ENCODE measurements around the gene MAGI3.

Gene MAGI3

GRCh38 chr1:113630340-113631327, 240.3 kb downstream of the MAGI3 start:
- H3K4me3 ChIP-seq (ENCODE audit: low read length) = no peak overlapping the region
- TF ChIP-seq ZNF274 (IDR thresholded peaks at IDR 0.05; ENCODE audit: low read depth, low read length) = no peak

GRCh38 chr1:113641396-113641795, 251.1 kb downstream of the MAGI3 start:
- TF ChIP-seq ZNF274 (IDR thresholded peaks at IDR 0.05; ENCODE audit: low read depth, low read length) = no peak

GRCh38 chr1:113647164-113647563, 256.8 kb downstream of the MAGI3 start:
- H3K4me3 ChIP-seq (ENCODE audit: low read length) = no peak overlapping the region
- TF ChIP-seq ZNF274 (IDR thresholded peaks at IDR 0.05; ENCODE audit: low read depth, low read length) = no peak

More at GRCh38 chr1:113641396-113641795, 251.1 kb downstream of the MAGI3 start:
- no peak overlapping the region for H3K4me3 ChIP-seq (ENCODE audit: low read length)

- no peak for TF ChIP-seq ZNF274 (IDR thresholded peaks at IDR 0.05; ENCODE audit: low read depth, low read length)
- no peak overlapping the region for H3K4me3 ChIP-seq (ENCODE audit: low read length)
Measured at GRCh38 chr1:113648478-113648877, 258.2 kb downstream of the MAGI3 start.

GRCh38 chr1:113652771-113653170, 262.5 kb downstream of the MAGI3 start:
- no peak for TF ChIP-seq ZNF274 (IDR thresholded peaks at IDR 0.05; ENCODE audit: low read depth, low read length)
- no peak overlapping the region for H3K4me3 ChIP-seq (ENCODE audit: low read length)

- no peak overlapping the region for H3K4me3 ChIP-seq (ENCODE audit: low read length)
- no peak for TF ChIP-seq ZNF274 (IDR thresholded peaks at IDR 0.05; ENCODE audit: low read depth, low read length)
Measured at GRCh38 chr1:113653741-113654140, 263.4 kb downstream of the MAGI3 start.

- no peak for TF ChIP-seq ZNF274 (IDR thresholded peaks at IDR 0.05; ENCODE audit: low read depth, low read length)
- no peak overlapping the region for H3K4me3 ChIP-seq (ENCODE audit: low read length)
Measured at GRCh38 chr1:113654883-113655282, 264.6 kb downstream of the MAGI3 start.

- no peak overlapping the region for H3K4me3 ChIP-seq (ENCODE audit: low read length)
- TF ChIP-seq ZNF274 (IDR thresholded peaks at IDR 0.05; ENCODE audit: low read depth, low read length) = no peak
Measured at GRCh38 chr1:113657126-113657525, 266.8 kb downstream of the MAGI3 start.

- H3K4me3 ChIP-seq (ENCODE audit: low read length) = no peak overlapping the region
- TF ChIP-seq ZNF274 (IDR thresholded peaks at IDR 0.05; ENCODE audit: low read depth, low read length) = no peak
Measured at GRCh38 chr1:113657556-113658063, 267.3 kb downstream of the MAGI3 start.

- no peak overlapping the region for H3K4me3 ChIP-seq (ENCODE audit: low read length)
- no peak for TF ChIP-seq ZNF274 (IDR thresholded peaks at IDR 0.05; ENCODE audit: low read depth, low read length)
Measured at GRCh38 chr1:113659035-113659434, 268.7 kb downstream of the MAGI3 start.

- no peak overlapping the region for H3K4me3 ChIP-seq (ENCODE audit: low read length)
- TF ChIP-seq ZNF274 (IDR thresholded peaks at IDR 0.05; ENCODE audit: low read depth, low read length) = no peak
Measured at GRCh38 chr1:113659556-113659955, 269.2 kb downstream of the MAGI3 start.

GRCh38 chr1:113660088-113660487, 269.8 kb downstream of the MAGI3 start:
- TF ChIP-seq ZNF274 (IDR thresholded peaks at IDR 0.05; ENCODE audit: low read depth, low read length) = no peak
- no peak overlapping the region for H3K4me3 ChIP-seq (ENCODE audit: low read length)

- no peak overlapping the region for H3K4me3 ChIP-seq (ENCODE audit: low read length)
- no peak for TF ChIP-seq ZNF274 (IDR thresholded peaks at IDR 0.05; ENCODE audit: low read depth, low read length)
Measured at GRCh38 chr1:113662101-113662500, 271.8 kb downstream of the MAGI3 start.

- no peak for TF ChIP-seq ZNF274 (IDR thresholded peaks at IDR 0.05; ENCODE audit: low read depth, low read length)
- no peak overlapping the region for H3K4me3 ChIP-seq (ENCODE audit: low read length)
Measured at GRCh38 chr1:113663165-113663951, 273.0 kb downstream of the MAGI3 start.
